Astrocyte (in vitro differentiated cells and primary cell): ENCODE data around the gene ABCC1. TPM values are rescaled to one million over a fixed set of nuclear protein-coding genes. Genes with fewer than 3 reads are reported as not detected.

Experiments
- DNase-seq: peaks from one replicate; pipeline ENCODE4 v3.0.0-alpha.2; 2010; ENCODE audit warnings: low read depth
- FAIRE-seq: peaks from 2 replicates; lab custom pipeline; 2011; peaks lifted over from hg19 to GRCh38; lab: Jason Lieb, UNC
- H2AFZ ChIP-seq: 2 replicates; pipeline ENCODE4 v1.6.0; 2012; ENCODE audit warnings: low read depth, low read length, inconsistent platforms
- H3K27ac ChIP-seq: 2 replicates; pipeline ENCODE4 v1.5.1; 2011; ENCODE audit warnings: low read depth, low read length, inconsistent platforms
- H3K27me3 ChIP-seq: 2 replicates; pipeline ENCODE4 v1.6.0; 2011; ENCODE audit warnings: low read length, inconsistent platforms; ENCODE audit not compliant: insufficient read depth
- H3K36me3 ChIP-seq: 2 replicates; pipeline ENCODE4 v1.5.1; 2011; ENCODE audit warnings: low read length, inconsistent platforms; ENCODE audit not compliant: insufficient read depth
- H3K4me1 ChIP-seq: 2 replicates; pipeline ENCODE4 v1.5.1; 2011; ENCODE audit warnings: low read length, inconsistent platforms; ENCODE audit not compliant: insufficient read depth
- H3K4me2 ChIP-seq: 2 replicates; pipeline ENCODE4 v1.6.0; 2012; ENCODE audit warnings: low read length, inconsistent platforms
- H3K4me3 ChIP-seq: 2 replicates; pipeline ENCODE4 v1.5.1; 2011; ENCODE audit warnings: low read depth, mild to moderate bottlenecking, low read length, inconsistent platforms; ENCODE audit not compliant: insufficient read depth
- H3K79me2 ChIP-seq: 2 replicates; pipeline ENCODE4 v1.6.0; 2012; ENCODE audit warnings: mild to moderate bottlenecking, low read length, inconsistent platforms; ENCODE audit not compliant: insufficient read depth
- H3K9ac ChIP-seq: 2 replicates; pipeline ENCODE4 v1.6.0; 2012; ENCODE audit warnings: mild to moderate bottlenecking, low read length, inconsistent platforms
- H3K9me3 ChIP-seq: 2 replicates; pipeline ENCODE4 v1.5.1; 2012; ENCODE audit warnings: low read depth, mild to moderate bottlenecking, low read length, inconsistent platforms; ENCODE audit not compliant: insufficient read depth
- H4K20me1 ChIP-seq: 2 replicates; pipeline ENCODE4 v1.6.0; 2012; ENCODE audit warnings: low read length, inconsistent platforms; ENCODE audit not compliant: insufficient read depth
- H3K27ac Mint-ChIP-seq: one replicate; pipeline ENCODE4 v1.8.0; 2021; ENCODE audit warnings: mild to moderate bottlenecking, mixed read lengths; ENCODE audit not compliant: unreplicated experiment
- H3K27me3 Mint-ChIP-seq: one replicate; pipeline ENCODE4 v1.8.0; 2021; ENCODE audit warnings: low read depth, mixed read lengths; ENCODE audit not compliant: unreplicated experiment
- H3K36me3 Mint-ChIP-seq: one replicate; pipeline ENCODE4 v1.8.0; 2021; ENCODE audit warnings: low read depth, mixed read lengths; ENCODE audit not compliant: unreplicated experiment
- H3K4me1 Mint-ChIP-seq: one replicate; pipeline ENCODE4 v1.8.0; 2021; ENCODE audit warnings: low read depth, mixed read lengths; ENCODE audit not compliant: unreplicated experiment
- H3K4me3 Mint-ChIP-seq: one replicate; pipeline ENCODE4 v1.8.0; 2021; ENCODE audit warnings: mild to moderate bottlenecking, moderate library complexity, mixed read lengths; ENCODE audit not compliant: unreplicated experiment
- H3K9me3 Mint-ChIP-seq: one replicate; pipeline ENCODE4 v1.8.0; 2021; ENCODE audit warnings: mild to moderate bottlenecking, mixed read lengths; ENCODE audit not compliant: unreplicated experiment
- CTCF ChIP-seq: IDR thresholded peaks from 2 replicates; pipeline ENCODE4 v1.5.1; 2011; ENCODE audit warnings: low read depth, mild to moderate bottlenecking, inconsistent platforms, low read length, moderate library complexity; ENCODE audit not compliant: insufficient read depth
- EZH2 ChIP-seq: IDR thresholded peaks from 2 replicates; pipeline ENCODE4 v1.6.1; 2012; ENCODE audit warnings: mild to moderate bottlenecking, low read length, inconsistent platforms; ENCODE audit not compliant: insufficient read depth
- total RNA-seq: library from RNA; stranded (reverse); gene quantifications from 2 replicates; pipeline ENCODE4 v1.2.1, GENCODE V29; 2021

The ABCC1 gene
- total RNA-seq, 1 donor from 2014 or later, result 42.1 TPM

- H3K4me1 ChIP-seq, result no peaks in the 10 kb centered on the region
- Mint-ChIP-seq H3K4me3 (no peak overlapping the region), H3K4me1 (no peaks in the 10 kb centered on the region), H3K9me3 (no peaks in the 10 kb centered on the region), H3K27ac (no peak overlapping the region), H3K27me3 (no peaks in the 10 kb centered on the region), H3K36me3 (peaks cover 21% of the 10 kb centered on the region)
- H3K9me3 ChIP-seq, result no peaks in the 10 kb centered on the region
- no peak overlapping the region for H2AFZ ChIP-seq
- H3K9ac ChIP-seq, result no peak overlapping the region
- no peak overlapping the region for H3K4me2 ChIP-seq
- H3K79me2 ChIP-seq, result peaks cover 3% of the 10 kb centered on the region
- no peak overlapping the region for H3K27ac ChIP-seq
- H3K4me3 ChIP-seq, result no peak overlapping the region
- DNase-seq (no peak), FAIRE-seq (no peak)
- no peaks in the 10 kb centered on the region for H3K27me3 ChIP-seq
- peaks cover 10% of the 10 kb centered on the region for H3K36me3 ChIP-seq
- peaks cover 22% of the 10 kb centered on the region for H4K20me1 ChIP-seq
- no peak for TF ChIP-seq CTCF
- no peak for TF ChIP-seq EZH2
These were observed 112.9 kb downstream of the ABCC1 start for GRCh38 chr16:16062023-16062937.

GRCh38 chr16:16063683-16064082 lies 114.3 kb downstream of the ABCC1 start:
- H3K27ac Mint-ChIP-seq, result no peak overlapping the region
- peaks cover 5% of the 10 kb centered on the region for H3K36me3 ChIP-seq
- no peak overlapping the region for H2AFZ ChIP-seq
- TF ChIP-seq EZH2, result no peak
- TF ChIP-seq CTCF, result no peak
- H3K4me3 Mint-ChIP-seq, result no peak overlapping the region
- no peaks in the 10 kb centered on the region for H3K4me1 Mint-ChIP-seq
- no peaks in the 10 kb centered on the region for H3K27me3 Mint-ChIP-seq
- peaks cover 3% of the 10 kb centered on the region for H3K79me2 ChIP-seq
- peaks cover 22% of the 10 kb centered on the region for H4K20me1 ChIP-seq
- no peak for DNase-seq
- no peaks in the 10 kb centered on the region for H3K4me1 ChIP-seq
- H3K9ac ChIP-seq, result no peak overlapping the region
- H3K9me3 Mint-ChIP-seq, result no peaks in the 10 kb centered on the region
- H3K27me3 ChIP-seq, result no peaks in the 10 kb centered on the region
- H3K36me3 Mint-ChIP-seq, result peaks cover 28% of the 10 kb centered on the region
- FAIRE-seq, result no peak
- no peak overlapping the region for H3K4me3 ChIP-seq
- H3K4me2 ChIP-seq, result no peak overlapping the region
- H3K9me3 ChIP-seq, result no peaks in the 10 kb centered on the region
- no peak overlapping the region for H3K27ac ChIP-seq
